ENCODE data around the gene AZI2.
A peak's percentile ranks its signal among the peaks of the same experiment; 100 is the strongest.

The AZI2 gene

DNA sequence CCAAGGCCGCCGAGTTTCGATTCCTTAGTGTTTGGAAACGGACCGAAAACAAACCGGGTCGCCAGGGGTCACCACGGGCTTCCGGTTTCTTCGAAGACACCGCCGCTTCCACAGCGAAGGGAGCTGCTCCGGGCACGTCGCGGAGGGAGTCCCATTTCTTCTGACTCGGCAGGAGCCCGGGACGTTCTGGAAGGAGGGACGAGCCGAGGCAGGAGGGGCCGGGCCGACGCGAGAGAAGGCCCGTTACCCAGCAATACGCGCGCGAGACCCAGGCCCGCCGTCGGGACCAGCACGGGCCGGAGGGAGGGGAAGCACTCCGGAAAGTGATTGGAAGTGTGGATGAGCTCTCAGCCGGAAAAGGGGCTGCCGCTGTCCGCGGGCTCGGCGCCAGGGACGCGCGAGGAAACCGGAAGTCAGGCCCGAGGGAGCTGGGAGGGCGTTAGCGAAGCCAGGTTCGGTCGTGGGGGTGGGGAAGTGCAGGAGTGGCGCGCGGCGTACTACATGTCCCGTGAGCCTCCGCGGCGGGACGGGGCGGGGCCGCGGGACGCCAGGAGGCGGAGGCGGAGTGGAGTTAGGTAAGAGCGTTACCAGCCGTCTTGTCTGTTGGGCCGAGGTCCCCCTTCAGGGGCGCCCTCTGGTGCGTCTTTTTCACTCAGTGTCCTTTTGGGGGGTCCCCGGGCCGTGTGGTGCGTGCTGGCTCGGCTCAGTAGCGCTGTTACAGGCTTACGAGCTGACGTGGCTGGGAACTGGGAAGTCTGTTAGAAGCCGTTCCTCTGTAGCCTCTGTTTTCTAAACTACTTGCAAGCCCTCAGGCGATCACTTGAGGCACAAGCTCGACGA, at the start of gene AZI2, which contains the start of gene ZCWPW2:
Gene AZI2, minus strand, starts transcription at position 196 of the 840 bp plus-strand sequence. CDS start 8,207 bp downstream, outside the sequence.
Gene ZCWPW2, plus strand, starts transcription at position 93 of the 840 bp plus-strand sequence. CDS start 64,348 bp downstream, outside the sequence.
- H3K4me3 ChIP-seq (ENCODE audit: low read length) = peak within 1 kb of the TSS; percentile 93

GRCh38 chr3:28388978-28389377, 40.4 kb upstream of the AZI2 start:
- Histone ChIP-seq H3K36me3 (ENCODE audit: insufficient read depth, low read length) (no peaks in the 10 kb centered on the region), H3K4me1 (ENCODE audit: insufficient read depth, low read length) (no peaks in the 10 kb centered on the region), H3K9me3 (ENCODE audit: low read length) (no peaks in the 10 kb centered on the region), H2AFZ (ENCODE audit: low read depth, low read length) (no peak overlapping the region), H3K4me3 (ENCODE audit: low read length) (no peak overlapping the region), H3K27me3 (ENCODE audit: insufficient read depth, low read length) (no peaks in the 10 kb centered on the region)

More for the DNA sequence above, at the start of gene AZI2, which contains the start of gene ZCWPW2:
- Histone ChIP-seq H3K9me3 (ENCODE audit: low read length) (peaks cover under 1% of the 10 kb centered on the region), H3K27me3 (ENCODE audit: insufficient read depth, low read length) (no peaks in the 10 kb centered on the region), H2AFZ (ENCODE audit: low read depth, low read length) (peak within 1 kb of the TSS; percentile 96), H3K4me1 (ENCODE audit: insufficient read depth, low read length) (peaks cover 17% of the 10 kb centered on the region), H3K36me3 (ENCODE audit: insufficient read depth, low read length) (no peaks in the 10 kb centered on the region)

DNA sequence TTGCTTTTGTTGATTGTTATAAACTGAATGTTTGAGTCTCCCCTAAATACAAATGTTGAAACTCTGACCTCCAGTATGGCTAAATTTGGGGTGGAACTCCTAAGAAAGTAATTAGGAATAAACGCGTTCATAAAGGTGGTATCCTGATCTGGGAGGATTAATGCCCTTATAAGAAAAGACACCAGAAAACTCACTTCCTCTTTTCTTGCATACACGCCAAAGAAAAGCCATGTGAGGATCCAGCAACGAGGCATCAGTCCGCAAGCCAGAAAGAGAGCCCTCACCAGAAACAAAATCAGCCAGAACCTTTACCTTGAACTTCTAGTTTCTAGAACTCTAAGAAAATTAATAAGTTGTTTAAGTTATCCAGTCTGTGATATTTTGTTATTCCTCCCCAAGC, 37.4 kb upstream of the AZI2 start:
- no peak overlapping the region for H2AFZ ChIP-seq (ENCODE audit: low read depth, low read length)
- no peaks in the 10 kb centered on the region for H3K4me1 ChIP-seq (ENCODE audit: insufficient read depth, low read length)
- no peaks in the 10 kb centered on the region for H3K9me3 ChIP-seq (ENCODE audit: low read length)
- no peaks in the 10 kb centered on the region for H3K27me3 ChIP-seq (ENCODE audit: insufficient read depth, low read length)
- no peak overlapping the region for H3K4me3 ChIP-seq (ENCODE audit: low read length)
- H3K36me3 ChIP-seq (ENCODE audit: insufficient read depth, low read length) = no peaks in the 10 kb centered on the region

- H3K4me3 ChIP-seq (ENCODE audit: low read length) = no peak overlapping the region
These were observed 27.8 kb upstream of the AZI2 start for GRCh38 chr3:28376424-28376823.

DNA sequence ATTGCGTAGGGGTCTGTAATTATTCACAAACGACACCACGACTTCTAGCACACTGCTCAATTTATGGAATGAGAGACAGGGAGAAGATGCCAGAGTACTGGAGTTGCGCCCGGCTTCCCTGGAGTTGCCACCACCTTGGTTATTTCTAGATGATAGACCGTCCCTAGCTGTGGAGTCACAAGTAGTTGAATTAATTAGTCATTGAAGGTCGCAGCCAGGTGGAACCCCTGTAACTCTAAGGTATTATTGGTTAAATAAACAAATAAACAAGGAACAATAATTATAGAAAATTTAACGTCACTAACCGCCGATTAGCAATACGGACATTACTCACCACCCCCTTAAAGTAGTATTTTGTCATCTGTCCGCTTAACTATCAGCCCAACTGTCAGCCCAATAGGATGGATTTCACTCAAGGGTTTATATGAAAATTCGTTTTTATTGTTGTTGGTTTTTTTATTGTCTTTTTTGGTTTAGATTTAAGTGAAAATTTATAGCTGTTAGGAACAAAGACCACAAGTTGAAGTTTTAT, 911 bp upstream of the AZI2 start:
- Histone ChIP-seq H3K36me3 (ENCODE audit: insufficient read depth, low read length) (no peaks in the 10 kb centered on the region), H3K9me3 (ENCODE audit: low read length) (peaks cover 2% of the 10 kb centered on the region), H3K27me3 (ENCODE audit: insufficient read depth, low read length) (no peaks in the 10 kb centered on the region), H3K4me1 (ENCODE audit: insufficient read depth, low read length) (peaks cover 17% of the 10 kb centered on the region), H2AFZ (ENCODE audit: low read depth, low read length) (peak overlapping the region; percentile 96), H3K4me3 (ENCODE audit: low read length) (peak overlapping the region; percentile 93)

More at GRCh38 chr3:28376424-28376823, 27.8 kb upstream of the AZI2 start:
- Histone ChIP-seq H3K36me3 (ENCODE audit: insufficient read depth, low read length) (no peaks in the 10 kb centered on the region), H3K27me3 (ENCODE audit: insufficient read depth, low read length) (no peaks in the 10 kb centered on the region), H3K9me3 (ENCODE audit: low read length) (no peaks in the 10 kb centered on the region), H3K4me1 (ENCODE audit: insufficient read depth, low read length) (no peaks in the 10 kb centered on the region), H2AFZ (ENCODE audit: low read depth, low read length) (no peak overlapping the region)

- H3K36me3 ChIP-seq (ENCODE audit: insufficient read depth, low read length) = no peaks in the 10 kb centered on the region
- peak overlapping the region; percentile 93 for H3K4me3 ChIP-seq (ENCODE audit: low read length)
- H2AFZ ChIP-seq (ENCODE audit: low read depth, low read length) = peak overlapping the region; percentile 96
- no peaks in the 10 kb centered on the region for H3K9me3 ChIP-seq (ENCODE audit: low read length)
- H3K4me1 ChIP-seq (ENCODE audit: insufficient read depth, low read length) = peaks cover 17% of the 10 kb centered on the region
- H3K27me3 ChIP-seq (ENCODE audit: insufficient read depth, low read length) = no peaks in the 10 kb centered on the region
These were observed 377 bp downstream of the AZI2 start for GRCh38 chr3:28348265-28348628.

GRCh38 chr3:28347374-28348264, 1.0 kb downstream of the AZI2 start:
- Histone ChIP-seq H3K36me3 (ENCODE audit: insufficient read depth, low read length) (no peaks in the 10 kb centered on the region), H3K4me1 (ENCODE audit: insufficient read depth, low read length) (peaks cover 17% of the 10 kb centered on the region), H2AFZ (ENCODE audit: low read depth, low read length) (peak overlapping the region; percentile 96), H3K4me3 (ENCODE audit: low read length) (peak overlapping the region; percentile 93), H3K27me3 (ENCODE audit: insufficient read depth, low read length) (no peaks in the 10 kb centered on the region), H3K9me3 (ENCODE audit: low read length) (no peaks in the 10 kb centered on the region)

- no peaks in the 10 kb centered on the region for H3K9me3 ChIP-seq (ENCODE audit: low read length)
- no peak overlapping the region for H2AFZ ChIP-seq (ENCODE audit: low read depth, low read length)
- H3K4me1 ChIP-seq (ENCODE audit: insufficient read depth, low read length) = peaks cover 17% of the 10 kb centered on the region
- H3K36me3 ChIP-seq (ENCODE audit: insufficient read depth, low read length) = no peaks in the 10 kb centered on the region
- no peak overlapping the region for H3K4me3 ChIP-seq (ENCODE audit: low read length)
- no peaks in the 10 kb centered on the region for H3K27me3 ChIP-seq (ENCODE audit: insufficient read depth, low read length)
These were observed 2.9 kb downstream of the AZI2 start for GRCh38 chr3:28345690-28346089.

- H2AFZ ChIP-seq (ENCODE audit: low read depth, low read length) = no peak overlapping the region
- H3K4me3 ChIP-seq (ENCODE audit: low read length) = no peak overlapping the region
- peaks cover 14% of the 10 kb centered on the region for H3K4me1 ChIP-seq (ENCODE audit: insufficient read depth, low read length)
- no peaks in the 10 kb centered on the region for H3K9me3 ChIP-seq (ENCODE audit: low read length)
- peaks cover 15% of the 10 kb centered on the region for H3K36me3 ChIP-seq (ENCODE audit: insufficient read depth, low read length)
- no peaks in the 10 kb centered on the region for H3K27me3 ChIP-seq (ENCODE audit: insufficient read depth, low read length)
These were observed 5.5 kb downstream of the AZI2 start for GRCh38 chr3:28343144-28343543.

GRCh38 chr3:28337230-28337629, 11.4 kb downstream of the AZI2 start:
- peaks cover 45% of the 10 kb centered on the region for H3K36me3 ChIP-seq (ENCODE audit: insufficient read depth, low read length)

DNA sequence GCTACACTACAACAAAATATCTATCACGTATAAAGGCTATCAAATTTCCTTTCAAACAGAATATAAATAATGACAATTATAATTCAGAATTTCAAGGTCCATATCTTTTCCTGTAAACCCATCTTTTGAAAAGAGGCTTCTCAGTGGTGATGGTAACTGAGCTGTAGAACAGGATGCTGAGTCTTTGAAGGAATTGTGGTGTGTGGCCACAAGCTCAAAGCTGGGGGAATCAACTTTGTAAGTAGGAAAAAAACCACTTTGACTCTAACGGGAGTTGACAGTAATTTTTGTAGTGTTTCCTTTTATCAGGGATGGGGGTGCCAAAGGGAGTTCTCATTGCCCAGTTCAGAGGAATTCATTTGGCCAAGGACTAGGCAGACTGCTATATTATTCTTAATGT, 13.4 kb downstream of the AZI2 start:
- H3K27me3 ChIP-seq (ENCODE audit: insufficient read depth, low read length) = no peaks in the 10 kb centered on the region
- H3K9me3 ChIP-seq (ENCODE audit: low read length) = no peaks in the 10 kb centered on the region
- no peak overlapping the region for H2AFZ ChIP-seq (ENCODE audit: low read depth, low read length)
- H3K36me3 ChIP-seq (ENCODE audit: insufficient read depth, low read length) = peaks cover 58% of the 10 kb centered on the region
- H3K4me3 ChIP-seq (ENCODE audit: low read length) = no peak overlapping the region
- H3K4me1 ChIP-seq (ENCODE audit: insufficient read depth, low read length) = no peaks in the 10 kb centered on the region

More at GRCh38 chr3:28337230-28337629, 11.4 kb downstream of the AZI2 start:
- no peak overlapping the region for H3K4me3 ChIP-seq (ENCODE audit: low read length)
- H3K4me1 ChIP-seq (ENCODE audit: insufficient read depth, low read length) = no peaks in the 10 kb centered on the region
- no peaks in the 10 kb centered on the region for H3K27me3 ChIP-seq (ENCODE audit: insufficient read depth, low read length)
- no peaks in the 10 kb centered on the region for H3K9me3 ChIP-seq (ENCODE audit: low read length)
- H2AFZ ChIP-seq (ENCODE audit: low read depth, low read length) = no peak overlapping the region

- H3K36me3 ChIP-seq (ENCODE audit: insufficient read depth, low read length) = peaks cover 51% of the 10 kb centered on the region
- H3K27me3 ChIP-seq (ENCODE audit: insufficient read depth, low read length) = no peaks in the 10 kb centered on the region
- H3K4me1 ChIP-seq (ENCODE audit: insufficient read depth, low read length) = no peaks in the 10 kb centered on the region
- no peaks in the 10 kb centered on the region for H3K9me3 ChIP-seq (ENCODE audit: low read length)
- no peak overlapping the region for H2AFZ ChIP-seq (ENCODE audit: low read depth, low read length)
- no peak overlapping the region for H3K4me3 ChIP-seq (ENCODE audit: low read length)
These were observed 14.1 kb downstream of the AZI2 start for GRCh38 chr3:28334552-28334951.
